ENCODE measurements around the gene UBE2J2. TPM values are rescaled to one million over a fixed set of nuclear protein-coding genes. Genes with fewer than 3 reads are reported as not detected.
A peak's percentile ranks its signal among the peaks of the same experiment; 100 is the strongest.

The UBE2J2 gene
- total RNA-seq, 3 donors from 2014 or later (not counting 1 experiment from before 2014, with no cell fraction given) = 66.0 to 84.2 (median 78.1) TPM

- ATAC-seq (no peak), DNase-seq (no peak)
- intact Hi-C loops (cut with micrococcal nuclease) = no loop called here
- Histone ChIP-seq H3K4me3 (ENCODE audit: low read length) (no peak overlapping the region), H3K4me1 (ENCODE audit: control insufficient read depth, insufficient read depth, low read length) (peaks cover 9% of the 10 kb centered on the region), H3K36me3 (ENCODE audit: control insufficient read depth, insufficient read depth, low read length) (peaks cover 31% of the 10 kb centered on the region), H3K9me3 (ENCODE audit: control insufficient read depth, insufficient read depth, low read length) (no peaks in the 10 kb centered on the region), H3K27ac (ENCODE audit: low read length) (no peak overlapping the region), H3K27me3 (ENCODE audit: control insufficient read depth, insufficient read depth, low read length) (no peaks in the 10 kb centered on the region)
- no peak for TF ChIP-seq CTCF (IDR thresholded peaks at IDR 0.05)
- WGBS (ENCODE audit: insufficient coverage) = 75% methylated on average over 16 of the region's 16 CpGs
- Mint-ChIP-seq H3K4me1 (peaks cover 15 to 31% of the 10 kb centered on the region in 2 donors), H3K36me3 (no peaks in the 10 kb centered on the region), H3K9me3 (no peaks in the 10 kb centered on the region), H3K27ac (peak overlapping the region in 1 of 2 donors; percentile 69), H3K27me3 (ENCODE audit: low read depth in 2 of 2) (no peaks in the 10 kb centered on the region), H3K4me3 (peak overlapping the region; percentile 21)
Measured at GRCh38 chr1:1260843-1261560, 12.7 kb downstream of the UBE2J2 start.

GRCh38 chr1:1259951-1260600 is 13.6 kb downstream of the UBE2J2 start:
- DNase-seq (no peak), ATAC-seq (no peak)
- H3K9me3 Mint-ChIP-seq = no peaks in the 10 kb centered on the region
- H3K27me3 ChIP-seq (ENCODE audit: control insufficient read depth, insufficient read depth, low read length) = no peaks in the 10 kb centered on the region
- intact Hi-C loops (cut with micrococcal nuclease) = no loop called here
- H3K4me3 Mint-ChIP-seq = no peak overlapping the region
- peaks cover 40% of the 10 kb centered on the region for H3K36me3 ChIP-seq (ENCODE audit: control insufficient read depth, insufficient read depth, low read length)
- no peak overlapping the region for H3K27ac ChIP-seq (ENCODE audit: low read length)
- H3K9me3 ChIP-seq (ENCODE audit: control insufficient read depth, insufficient read depth, low read length) = no peaks in the 10 kb centered on the region
- H3K4me3 ChIP-seq (ENCODE audit: low read length) = no peak overlapping the region
- H3K4me1 ChIP-seq (ENCODE audit: control insufficient read depth, insufficient read depth, low read length) = peaks cover 9% of the 10 kb centered on the region
- H3K36me3 Mint-ChIP-seq = no peaks in the 10 kb centered on the region
- H3K27ac Mint-ChIP-seq = peak overlapping the region; percentile 11 to 50
- TF ChIP-seq CTCF (IDR thresholded peaks at IDR 0.05) = no peak
- H3K27me3 Mint-ChIP-seq (ENCODE audit: low read depth in 2 of 2) = no peaks in the 10 kb centered on the region
- peaks cover 15 to 31% of the 10 kb centered on the region in 2 donors for H3K4me1 Mint-ChIP-seq
- WGBS (ENCODE audit: insufficient coverage) = 85% methylated on average over 26 of the region's 26 CpGs

GRCh38 chr1:1259540-1259939 is 14.1 kb downstream of the UBE2J2 start:
- Histone ChIP-seq H3K36me3 (ENCODE audit: control insufficient read depth, insufficient read depth, low read length) (peaks cover 42% of the 10 kb centered on the region), H3K27ac (ENCODE audit: low read length) (no peak overlapping the region), H3K4me3 (ENCODE audit: low read length) (no peak overlapping the region), H3K4me1 (ENCODE audit: control insufficient read depth, insufficient read depth, low read length) (peaks cover 9% of the 10 kb centered on the region), H3K27me3 (ENCODE audit: control insufficient read depth, insufficient read depth, low read length) (no peaks in the 10 kb centered on the region), H3K9me3 (ENCODE audit: control insufficient read depth, insufficient read depth, low read length) (no peaks in the 10 kb centered on the region)
- Mint-ChIP-seq H3K4me1 (peaks cover 15 to 31% of the 10 kb centered on the region in 2 donors), H3K9me3 (no peaks in the 10 kb centered on the region), H3K27me3 (ENCODE audit: low read depth in 2 of 2) (no peaks in the 10 kb centered on the region), H3K36me3 (no peaks in the 10 kb centered on the region), H3K27ac (peak overlapping the region; percentile 11 to 50), H3K4me3 (no peak overlapping the region)
- DNase-seq (no peak), ATAC-seq (no peak)
- WGBS (ENCODE audit: insufficient coverage) = 98% methylated on average over 18 of the region's 18 CpGs
- no peak for TF ChIP-seq CTCF (IDR thresholded peaks at IDR 0.05)
- intact Hi-C loops (cut with micrococcal nuclease) = no loop called here

Data from natural killer cell (primary cell).